ENCODE data around the gene SCNN1B. TPM values are rescaled to one million over a fixed set of nuclear protein-coding genes. Genes with fewer than 3 reads are reported as not detected.
"Not testable (repeated sequence)": the region's sequence is repeated elsewhere in the genome, so short reads cannot be mapped to it uniquely, and the experiment has no call there.

The SCNN1B gene
- total RNA-seq, 1 donor from 2014 or later: 38.3 TPM

GRCh38 chr16:23398987-23399805 is 97.1 kb downstream of the SCNN1B start:
- H3K4me3 ChIP-seq: no peak overlapping the region
- H3K4me1 ChIP-seq: peaks cover 9% of the 10 kb centered on the region
- TF ChIP-seq CTCF (IDR thresholded peaks at IDR 0.05): no peak
- ATAC-seq (peak; percentile 77 to 83), DNase-seq (peak; percentile 58)
- H3K36me3 ChIP-seq: peaks cover 89% of the 10 kb centered on the region
- intact Hi-C loops (cut with DNase I): no loop called here
- H3K27me3 ChIP-seq (ENCODE audit: low read depth): no peaks in the 10 kb centered on the region
- no peak overlapping the region for H3K27ac ChIP-seq
- no peaks in the 10 kb centered on the region for H3K9me3 ChIP-seq

DNA sequence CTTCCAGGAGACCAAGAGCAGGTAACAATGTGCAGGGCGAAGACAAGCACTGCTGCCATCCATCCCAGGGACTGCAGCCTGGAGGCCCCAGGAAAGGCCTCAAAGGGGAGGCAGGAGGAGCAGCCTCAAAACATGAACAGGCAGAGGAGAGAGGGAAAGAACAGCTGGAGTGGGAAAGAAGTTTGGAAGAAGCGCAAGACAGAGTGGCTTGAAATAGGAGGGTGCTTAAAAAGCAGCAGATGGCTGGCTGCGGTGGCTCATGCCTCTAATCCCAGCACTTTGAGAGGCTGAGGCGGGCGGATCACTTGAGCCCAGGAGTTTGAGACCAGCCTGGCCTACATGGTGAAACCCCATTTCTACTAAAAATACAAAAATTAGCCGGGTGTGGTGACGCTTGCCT is 98.3 kb downstream of the SCNN1B start:
- H3K36me3 ChIP-seq: peaks cover 97% of the 10 kb centered on the region
- ATAC-seq; H3K27me3 ChIP-seq (ENCODE audit: low read depth); H3K4me3 ChIP-seq; intact Hi-C loops (cut with DNase I); DNase-seq; H3K27ac ChIP-seq; H3K9me3 ChIP-seq; H3K4me1 ChIP-seq: not testable (repeated sequence)

DNA sequence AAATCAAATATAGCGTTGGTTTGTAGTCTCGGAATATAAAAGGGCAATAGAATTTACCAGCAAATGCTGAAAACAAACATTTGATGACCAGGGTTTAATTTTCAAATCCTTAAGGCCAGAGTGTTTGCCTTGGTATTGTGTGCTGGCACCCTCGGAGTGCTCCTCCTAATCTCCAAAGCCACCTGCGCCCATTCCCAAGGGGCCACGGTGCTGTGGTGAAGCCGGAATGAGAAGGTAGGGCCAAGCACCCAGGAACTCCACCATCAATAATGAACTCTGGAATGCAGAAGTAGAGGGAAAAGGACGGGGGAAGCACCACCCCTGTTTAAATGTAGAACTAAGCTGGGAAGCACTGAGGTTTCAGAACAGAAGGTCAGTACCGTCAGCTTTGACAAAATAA is 99.0 kb downstream of the SCNN1B start:
- TF ChIP-seq CTCF (IDR thresholded peaks at IDR 0.05): no peak
- Histone ChIP-seq H3K4me1 (peaks cover 5% of the 10 kb centered on the region), H3K9me3 (no peaks in the 10 kb centered on the region), H3K36me3 (peaks cover 97% of the 10 kb centered on the region), H3K27me3 (ENCODE audit: low read depth) (no peaks in the 10 kb centered on the region), H3K27ac (no peak overlapping the region), H3K4me3 (no peak overlapping the region)
- ATAC-seq: peak; percentile 62 to 65
- intact Hi-C loops (cut with DNase I): no loop called here
- peak; percentile 58 for DNase-seq

DNA sequence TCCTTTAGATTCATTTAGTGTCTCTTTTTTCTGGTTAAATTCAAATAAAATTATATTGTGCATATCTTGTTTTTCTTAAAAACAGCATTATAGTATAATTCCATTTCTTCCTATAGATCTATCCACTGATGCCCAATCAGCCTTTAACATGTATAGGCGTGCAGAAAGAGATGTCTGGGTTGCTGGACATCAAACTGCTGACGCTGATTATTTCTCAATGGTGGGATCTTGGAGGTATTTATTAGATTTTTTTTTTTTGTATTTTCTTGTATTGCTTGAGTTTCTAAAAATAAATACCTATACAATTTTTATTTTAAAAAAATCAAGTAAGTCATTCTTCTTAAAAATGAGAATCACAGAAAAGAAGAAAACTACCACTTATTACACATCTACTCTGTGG is 100.0 kb downstream of the SCNN1B start:
- Histone ChIP-seq H3K36me3 (peaks cover 97% of the 10 kb centered on the region), H3K9me3 (no peaks in the 10 kb centered on the region), H3K27me3 (ENCODE audit: low read depth) (no peaks in the 10 kb centered on the region), H3K4me3 (no peak overlapping the region), H3K4me1 (peaks cover 5% of the 10 kb centered on the region), H3K27ac (no peak overlapping the region)
- DNase-seq (no peak), ATAC-seq (no peak)
- intact Hi-C loops (cut with DNase I): no loop called here
- TF ChIP-seq CTCF (IDR thresholded peaks at IDR 0.05): no peak

- H3K36me3 ChIP-seq: peaks cover 90% of the 10 kb centered on the region
- no peak overlapping the region for H3K4me3 ChIP-seq
- TF ChIP-seq CTCF (IDR thresholded peaks at IDR 0.05): no peak
- peaks cover 5% of the 10 kb centered on the region for H3K4me1 ChIP-seq
- H3K9me3 ChIP-seq: no peaks in the 10 kb centered on the region
- no peak overlapping the region for H3K27ac ChIP-seq
- intact Hi-C loops (cut with DNase I): no loop called here
- DNase-seq (no peak), ATAC-seq (no peak)
- no peaks in the 10 kb centered on the region for H3K27me3 ChIP-seq (ENCODE audit: low read depth)
Observed at GRCh38 chr16:23403547-23403946, 101.4 kb downstream of the SCNN1B start.

GRCh38 chr16:23406024-23406423 is 103.9 kb downstream of the SCNN1B start:
- no peak for ATAC-seq
- Histone ChIP-seq H3K4me1 (no peaks in the 10 kb centered on the region), H3K27ac (no peak overlapping the region), H3K4me3 (no peak overlapping the region), H3K9me3 (no peaks in the 10 kb centered on the region), H3K27me3 (ENCODE audit: low read depth) (no peaks in the 10 kb centered on the region), H3K36me3 (peaks cover 80% of the 10 kb centered on the region)
- no peak for TF ChIP-seq CTCF (IDR thresholded peaks at IDR 0.05)
- no peak for DNase-seq
- intact Hi-C loops (cut with DNase I): no loop called here

Data from lower lobe of right lung (tissue), 2 donors.